Spleen (tissue), 7 donors: ENCODE measurements around the gene POLG.
A peak's percentile ranks its signal among the peaks of the same experiment; 100 is the strongest.

Source experiments
- POLR2A ChIP-seq, 3 donors: fragments of 450-650 bp; IDR thresholded peaks; one replicate each; pipeline ENCODE4 v1.5.1; 2017; ENCODE audit warnings: antibody characterized with exemption in 3 of 3, mild to moderate bottlenecking in 1 of 3
- POLR2AphosphoS5 ChIP-seq, 3 donors: sonication (generic); formaldehyde crosslinking; IDR thresholded peaks; one replicate each; pipeline ENCODE4 v1.5.1; 2017; ENCODE audit warnings: antibody characterized with exemption in 3 of 3
- TF ChIP-seq, protein P1 (sequence below), 11 experiments: fragments of 200-600 bp in 7 of 11; fragments of 450-650 bp in 4 of 11; sonication (generic) in 4 of 11; IDR thresholded peaks in 8 of 11; conservative IDR thresholded peaks in 3 of 11; 1 replicate in 7 of 11; 2 replicates in 4 of 11; pipeline versions ENCODE4 v1.4.0 to v1.8.0; 2016 to 2021; ENCODE audit warnings: antibody characterized with exemption in 11 of 11, inconsistent platforms in 4 of 11, mild to moderate bottlenecking in 1 of 11
- donor health status: DM: no; HTN: no; CAD: no; lungs with moderate emphysema.
- donor health status: DM: no; HTN: no; CAD: no.
- donor health status: DM: no; HTN: no; CAD: no.

DNA sequence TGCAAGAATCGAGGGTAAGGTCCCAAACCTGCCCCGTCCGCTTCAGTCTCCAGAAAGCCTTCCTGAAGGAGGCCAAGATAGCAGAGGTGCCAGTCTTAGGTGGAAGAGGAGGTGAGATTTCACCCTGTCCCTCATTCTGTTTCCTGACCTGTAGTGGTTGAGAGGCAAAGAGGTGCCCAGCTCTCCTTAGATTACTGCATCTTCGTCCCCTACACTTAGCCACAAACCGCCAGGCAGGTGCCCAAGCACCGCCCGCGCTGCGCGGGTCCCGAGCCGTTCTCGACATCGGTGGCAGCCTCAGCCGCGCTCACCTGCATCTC is 23.8 kb upstream of the POLG start:
- TF ChIP-seq, protein P1, sequence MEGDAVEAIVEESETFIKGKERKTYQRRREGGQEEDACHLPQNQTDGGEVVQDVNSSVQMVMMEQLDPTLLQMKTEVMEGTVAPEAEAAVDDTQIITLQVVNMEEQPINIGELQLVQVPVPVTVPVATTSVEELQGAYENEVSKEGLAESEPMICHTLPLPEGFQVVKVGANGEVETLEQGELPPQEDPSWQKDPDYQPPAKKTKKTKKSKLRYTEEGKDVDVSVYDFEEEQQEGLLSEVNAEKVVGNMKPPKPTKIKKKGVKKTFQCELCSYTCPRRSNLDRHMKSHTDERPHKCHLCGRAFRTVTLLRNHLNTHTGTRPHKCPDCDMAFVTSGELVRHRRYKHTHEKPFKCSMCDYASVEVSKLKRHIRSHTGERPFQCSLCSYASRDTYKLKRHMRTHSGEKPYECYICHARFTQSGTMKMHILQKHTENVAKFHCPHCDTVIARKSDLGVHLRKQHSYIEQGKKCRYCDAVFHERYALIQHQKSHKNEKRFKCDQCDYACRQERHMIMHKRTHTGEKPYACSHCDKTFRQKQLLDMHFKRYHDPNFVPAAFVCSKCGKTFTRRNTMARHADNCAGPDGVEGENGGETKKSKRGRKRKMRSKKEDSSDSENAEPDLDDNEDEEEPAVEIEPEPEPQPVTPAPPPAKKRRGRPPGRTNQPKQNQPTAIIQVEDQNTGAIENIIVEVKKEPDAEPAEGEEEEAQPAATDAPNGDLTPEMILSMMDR (IDR thresholded peaks at IDR 0.05 in 8 of 11, conservative IDR thresholded peaks at IDR 0.05 in 3 of 11): peak in 1 of 11 experiments; percentile 100
- no peak for TF ChIP-seq POLR2AphosphoS5 (IDR thresholded peaks at IDR 0.05)
- TF ChIP-seq POLR2A (IDR thresholded peaks at IDR 0.05): no peak
